Measurements from ENCODE around the gene WDR86. TPM values are rescaled to one million over a fixed set of nuclear protein-coding genes. Genes with fewer than 3 reads are reported as not detected.

The WDR86 gene
- total RNA-seq, 1 experiment from 2014 or later = 8.1 TPM

GRCh38 chr7:151452680-151453325, 43.0 kb upstream of the WDR86 start:
- no peak overlapping the region; a peak in 1 of 5 replicates for H3K4me3 Mint-ChIP-seq
- no peak overlapping the region for H3K4ac ChIP-seq (ENCODE audit: low read depth, low read length)
- H2BK12ac ChIP-seq (ENCODE audit: insufficient read length, low read depth, low read length) = no peak overlapping the region
- peaks cover 48 to 52% of the 10 kb centered on the region in 2 experiments for H3K4me1 Mint-ChIP-seq
- no peak overlapping the region for H2AFZ ChIP-seq (ENCODE audit: low read length)
- H3T11ph ChIP-seq (ENCODE audit: low read length) = no peak overlapping the region
- peaks cover 8% of the 10 kb centered on the region; the same call in 1 of the 2 replicates for H3K4me1 ChIP-seq (ENCODE audit: insufficient read depth, low read length)
- no peak overlapping the region for H2AK5ac ChIP-seq (ENCODE audit: insufficient read length, low read length)
- H2BK20ac ChIP-seq (ENCODE audit: low read depth, low read length, poor library complexity, severe bottlenecking) = no peak overlapping the region
- no peak overlapping the region for H3K27ac ChIP-seq (ENCODE audit: insufficient read length, low read depth, low read length)
- H2BK5ac ChIP-seq (ENCODE audit: insufficient read length, low read length) = no peak overlapping the region
- no peak overlapping the region for H4K91ac ChIP-seq (ENCODE audit: insufficient read length, low read depth, low read length)
- H3K27ac Mint-ChIP-seq = no peak overlapping the region
- no peak overlapping the region for H4K8ac ChIP-seq (replicated peaks; ENCODE audit: insufficient read length, low read depth, low read length)
- no peak overlapping the region for H3K23ac ChIP-seq (ENCODE audit: insufficient read length, low read depth, low read length)
- H4K5ac ChIP-seq (ENCODE audit: insufficient read length, low read depth, low read length) = no peak overlapping the region
- WGBS (ENCODE audit: extremely low coverage, insufficient read length, low lambda C conversion rate) = no CpG with 5 or more reads among the region's 15 CpGs
- no peak for DNase-seq
- H3K56ac ChIP-seq (ENCODE audit: insufficient read length, low read depth, low read length) = no peak overlapping the region
- peaks cover 5 to 9% of the 10 kb centered on the region in 2 experiments for H3K9me3 Mint-ChIP-seq
- H3K79me1 ChIP-seq (ENCODE audit: insufficient read depth, low read depth, low read length, poor library complexity, severe bottlenecking) = no peaks in the 10 kb centered on the region
- H3K27me3 Mint-ChIP-seq (ENCODE audit: low read depth) = peaks cover 11% of the 10 kb centered on the region
- H2BK15ac ChIP-seq (ENCODE audit: low read depth, low read length) = no peak overlapping the region
- no peaks in the 10 kb centered on the region for H3K79me2 ChIP-seq (ENCODE audit: insufficient read depth, low read length)
- no peak for TF ChIP-seq CTCF (conservative IDR thresholded peaks at IDR 0.05)
- H3K18ac ChIP-seq (ENCODE audit: insufficient read length, low read depth, low read length) = no peak overlapping the region
- H3K9ac ChIP-seq (ENCODE audit: extremely low read depth, insufficient read length, low read length) = no peak overlapping the region
- peaks cover 4 to 7% (median 5%) of the 10 kb centered on the region in 3 experiments for H3K36me3 Mint-ChIP-seq (ENCODE audit: insufficient read depth in 1 of 3, low read depth in 3 of 3)
- H3K14ac ChIP-seq (ENCODE audit: insufficient read depth, low read length) = no peak overlapping the region
- no peaks in the 10 kb centered on the region; the same call in 1 of the 2 replicates for H3K27me3 ChIP-seq (ENCODE audit: insufficient read depth, low read length)
- H4K20me1 ChIP-seq (ENCODE audit: control insufficient read depth, insufficient read depth, insufficient read length) = no peaks in the 10 kb centered on the region
- H2BK120ac ChIP-seq (ENCODE audit: low read depth, low read length, poor library complexity, severe bottlenecking) = no peak overlapping the region
- H3K9me3 ChIP-seq (ENCODE audit: control insufficient read depth, low read depth, low read length) = no peaks in the 10 kb centered on the region
- H3K23me2 ChIP-seq (ENCODE audit: insufficient read length, low read depth, low read length, poor library complexity, severe bottlenecking) = peaks cover 8% of the 10 kb centered on the region
- H3K4me2 ChIP-seq (ENCODE audit: insufficient read depth, insufficient read length, low read length) = no peak overlapping the region
